Measurements from ENCODE around the gene PECR.

PECR gene

GRCh38 chr2:216119986-216120385, 38.4 kb upstream of the PECR start:
- Histone ChIP-seq H2AFZ (ENCODE audit: low read depth, low read length) (no peak overlapping the region), H3K27me3 (ENCODE audit: low read depth, low read length) (no peaks in the 10 kb centered on the region), H3K4me2 (ENCODE audit: low read length) (no peak overlapping the region), H3K9me3 (ENCODE audit: insufficient read depth, low read length) (no peaks in the 10 kb centered on the region), H3K9ac (ENCODE audit: low read length) (no peak overlapping the region), H3K36me3 (replicated peaks; ENCODE audit: low read depth, low read length) (peaks cover 80% of the 10 kb centered on the region), H3K79me2 (ENCODE audit: low read length) (peaks cover 83% of the 10 kb centered on the region), H4K20me1 (ENCODE audit: insufficient read depth, low read length) (no peaks in the 10 kb centered on the region), H3K4me1 (ENCODE audit: low read length) (peaks cover 6% of the 10 kb centered on the region), H3K4me3 (ENCODE audit: low read length) (no peak overlapping the region), H3K27ac (ENCODE audit: low read length) (no peak overlapping the region)
- no peak for TF ChIP-seq CTCF (IDR thresholded peaks at IDR 0.05; ENCODE audit: low read depth, low read length)
- no peak for TF ChIP-seq EZH2phosphoT487 (IDR thresholded peaks at IDR 0.05; ENCODE audit: low read depth)

- H3K4me2 ChIP-seq (ENCODE audit: low read length): no peak overlapping the region
- no peaks in the 10 kb centered on the region for H3K9me3 ChIP-seq (ENCODE audit: insufficient read depth, low read length)
- H3K36me3 ChIP-seq (replicated peaks; ENCODE audit: low read depth, low read length): peaks cover 77% of the 10 kb centered on the region
- H3K27me3 ChIP-seq (ENCODE audit: low read depth, low read length): no peaks in the 10 kb centered on the region
- H2AFZ ChIP-seq (ENCODE audit: low read depth, low read length): no peak overlapping the region
- peaks cover 10% of the 10 kb centered on the region for H3K4me1 ChIP-seq (ENCODE audit: low read length)
- H3K27ac ChIP-seq (ENCODE audit: low read length): no peak overlapping the region
- H3K9ac ChIP-seq (ENCODE audit: low read length): no peak overlapping the region
- peaks cover 82% of the 10 kb centered on the region for H3K79me2 ChIP-seq (ENCODE audit: low read length)
- H4K20me1 ChIP-seq (ENCODE audit: insufficient read depth, low read length): 0 out of 2 replicates have a peak, but pooled peaks cover 2% of the 10 kb centered on the region
- TF ChIP-seq CTCF (IDR thresholded peaks at IDR 0.05; ENCODE audit: low read depth, low read length) (no peak), EZH2phosphoT487 (IDR thresholded peaks at IDR 0.05; ENCODE audit: low read depth) (no peak)
- no peak overlapping the region for H3K4me3 ChIP-seq (ENCODE audit: low read length)
Measured at GRCh38 chr2:216119146-216119545, 37.5 kb upstream of the PECR start.

GRCh38 chr2:216118474-216118873, 36.9 kb upstream of the PECR start:
- no peak overlapping the region for H3K9ac ChIP-seq (ENCODE audit: low read length)
- no peak overlapping the region for H3K4me2 ChIP-seq (ENCODE audit: low read length)
- TF ChIP-seq EZH2phosphoT487 (IDR thresholded peaks at IDR 0.05; ENCODE audit: low read depth) (no peak), CTCF (IDR thresholded peaks at IDR 0.05; ENCODE audit: low read depth, low read length) (no peak)
- no peaks in the 10 kb centered on the region for H3K9me3 ChIP-seq (ENCODE audit: insufficient read depth, low read length)
- peaks cover 82% of the 10 kb centered on the region for H3K79me2 ChIP-seq (ENCODE audit: low read length)
- H4K20me1 ChIP-seq (ENCODE audit: insufficient read depth, low read length): 0 out of 2 replicates have a peak, but pooled peaks cover 5% of the 10 kb centered on the region
- H3K4me3 ChIP-seq (ENCODE audit: low read length): no peak overlapping the region
- H3K27ac ChIP-seq (ENCODE audit: low read length): no peak overlapping the region
- H3K27me3 ChIP-seq (ENCODE audit: low read depth, low read length): no peaks in the 10 kb centered on the region
- H3K4me1 ChIP-seq (ENCODE audit: low read length): peaks cover 17% of the 10 kb centered on the region
- H2AFZ ChIP-seq (ENCODE audit: low read depth, low read length): no peak overlapping the region
- peaks cover 79% of the 10 kb centered on the region for H3K36me3 ChIP-seq (replicated peaks; ENCODE audit: low read depth, low read length)

- Histone ChIP-seq H3K4me2 (ENCODE audit: low read length) (no peak overlapping the region), H3K36me3 (replicated peaks; ENCODE audit: low read depth, low read length) (peaks cover 79% of the 10 kb centered on the region), H3K9ac (ENCODE audit: low read length) (no peak overlapping the region), H3K27ac (ENCODE audit: low read length) (no peak overlapping the region), H3K27me3 (ENCODE audit: low read depth, low read length) (no peaks in the 10 kb centered on the region), H4K20me1 (ENCODE audit: insufficient read depth, low read length) (0 out of 2 replicates have a peak, but pooled peaks cover 5% of the 10 kb centered on the region), H3K79me2 (ENCODE audit: low read length) (peaks cover 84% of the 10 kb centered on the region), H2AFZ (ENCODE audit: low read depth, low read length) (no peak overlapping the region), H3K4me1 (ENCODE audit: low read length) (peaks cover 24% of the 10 kb centered on the region), H3K4me3 (ENCODE audit: low read length) (no peak overlapping the region), H3K9me3 (ENCODE audit: insufficient read depth, low read length) (no peaks in the 10 kb centered on the region)
- TF ChIP-seq EZH2phosphoT487 (IDR thresholded peaks at IDR 0.05; ENCODE audit: low read depth): no peak
- no peak for TF ChIP-seq CTCF (IDR thresholded peaks at IDR 0.05; ENCODE audit: low read depth, low read length)
Measured at GRCh38 chr2:216117561-216118340, 36.1 kb upstream of the PECR start.

Measured in OCI-LY3 (cell line).